HFFc6 (cell line): Measurements from ENCODE around the gene ZNF491. TPM values are rescaled to one million over a fixed set of nuclear protein-coding genes. Genes with fewer than 3 reads are reported as not detected.

Experiments
- DNase-seq: peaks from one replicate; pipeline ENCODE4 v3.0.0-alpha.2; 2018
- H3K27ac Mint-ChIP-seq: 2 replicates; pipeline ENCODE4 v1.8.0; 2020; ENCODE audit warnings: mild to moderate bottlenecking, mixed read lengths
- H3K27me3 Mint-ChIP-seq: 2 replicates; pipeline ENCODE4 v1.8.0; 2021; ENCODE audit warnings: mild to moderate bottlenecking, moderate library complexity, mixed read lengths; ENCODE audit not compliant: insufficient read depth
- H3K36me3 Mint-ChIP-seq: 2 replicates; pipeline ENCODE4 v1.8.0; 2021; ENCODE audit warnings: low read depth, mixed read lengths
- H3K4me1 Mint-ChIP-seq: 2 replicates; pipeline ENCODE4 v1.8.0; 2020; ENCODE audit warnings: low read depth, mixed read lengths
- H3K4me3 Mint-ChIP-seq: 2 replicates; pipeline ENCODE4 v1.8.0; 2020; ENCODE audit warnings: mild to moderate bottlenecking, moderate library complexity, mixed read lengths
- H3K9me3 Mint-ChIP-seq: 2 replicates; pipeline ENCODE4 v1.8.0; 2020; ENCODE audit warnings: mild to moderate bottlenecking, mixed read lengths
- long read RNA-seq: library from polyadenylated mRNA; unstranded; transcript quantifications from one replicate; pipeline ENCODE4 v2.0.0, GENCODE V29; 2019
- total RNA-seq, 6 experiments: library from RNA; stranded (reverse); fragmentation: NEBNext Ultra II Directional; extraction: Animal tissue kit (Norgen Biotek cat#: 25700); gene quantifications; 2 replicates in 1 of 6; 3 replicates in 5 of 6; pipeline ENCODE4 v1.2.3, GENCODE V29; 2021
- TF ChIP-seq, protein P1 (sequence below): fragments of 200-600 bp; sonication (generic); IDR thresholded peaks from 2 replicates; pipeline ENCODE4 v1.5.0; 2021; ENCODE audit warnings: antibody characterized with exemption, mild to moderate bottlenecking

The ZNF491 gene
- total RNA-seq, result 1 to 10 TPM; 1.3 to 2.4 (median 1.5) TPM
- long read RNA-seq, partial matches to known transcripts, result 0 of 2 reads
- long read RNA-seq, other reads (novel, unspliced or antisense), result 2 of 2 reads

GRCh38 chr19:11798391-11799330 is at the start of gene ZNF491:
TSS of gene ZNF491 (plus strand) at chr19:11798523. CDS start at chr19:11805954, 7,431 bp downstream.
- H3K4me1 Mint-ChIP-seq, result peaks cover 17% of the 10 kb centered on the region
- TF ChIP-seq, protein P1, sequence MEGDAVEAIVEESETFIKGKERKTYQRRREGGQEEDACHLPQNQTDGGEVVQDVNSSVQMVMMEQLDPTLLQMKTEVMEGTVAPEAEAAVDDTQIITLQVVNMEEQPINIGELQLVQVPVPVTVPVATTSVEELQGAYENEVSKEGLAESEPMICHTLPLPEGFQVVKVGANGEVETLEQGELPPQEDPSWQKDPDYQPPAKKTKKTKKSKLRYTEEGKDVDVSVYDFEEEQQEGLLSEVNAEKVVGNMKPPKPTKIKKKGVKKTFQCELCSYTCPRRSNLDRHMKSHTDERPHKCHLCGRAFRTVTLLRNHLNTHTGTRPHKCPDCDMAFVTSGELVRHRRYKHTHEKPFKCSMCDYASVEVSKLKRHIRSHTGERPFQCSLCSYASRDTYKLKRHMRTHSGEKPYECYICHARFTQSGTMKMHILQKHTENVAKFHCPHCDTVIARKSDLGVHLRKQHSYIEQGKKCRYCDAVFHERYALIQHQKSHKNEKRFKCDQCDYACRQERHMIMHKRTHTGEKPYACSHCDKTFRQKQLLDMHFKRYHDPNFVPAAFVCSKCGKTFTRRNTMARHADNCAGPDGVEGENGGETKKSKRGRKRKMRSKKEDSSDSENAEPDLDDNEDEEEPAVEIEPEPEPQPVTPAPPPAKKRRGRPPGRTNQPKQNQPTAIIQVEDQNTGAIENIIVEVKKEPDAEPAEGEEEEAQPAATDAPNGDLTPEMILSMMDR, result peak; percentile 69
- H3K27me3 Mint-ChIP-seq, result no peaks in the 10 kb centered on the region; the same call in 1 of the 2 replicates
- peaks cover 22% of the 10 kb centered on the region for H3K36me3 Mint-ChIP-seq
- DNase-seq, result peak; percentile 84
- H3K27ac Mint-ChIP-seq, result peak within 1 kb of the TSS; percentile 88
- peaks cover 20% of the 10 kb centered on the region for H3K9me3 Mint-ChIP-seq
- peak within 1 kb of the TSS; percentile 95 for H3K4me3 Mint-ChIP-seq

DNA sequence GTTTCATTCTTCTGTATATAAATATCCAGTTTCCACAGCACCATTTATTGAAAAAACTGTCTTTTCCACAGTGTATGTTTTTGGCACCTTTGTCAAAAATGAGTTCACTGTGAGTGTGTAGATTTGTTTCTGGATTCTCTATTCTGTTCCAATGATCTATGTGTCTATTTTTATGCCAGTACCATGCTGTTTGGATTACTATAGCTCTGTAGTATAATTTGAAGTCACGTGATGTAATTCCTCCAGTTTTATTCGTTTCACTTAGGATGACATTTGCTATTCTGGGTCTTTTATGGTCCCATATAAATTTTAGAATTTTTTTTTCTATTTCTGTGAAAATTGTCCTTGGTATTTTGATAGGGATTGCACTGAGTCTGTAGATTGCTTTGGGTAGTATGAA is 48.6 kb upstream of the ZNF491 start:
- H3K36me3 Mint-ChIP-seq, result peaks cover 15% of the 10 kb centered on the region
- TF ChIP-seq, protein P1, result no peak
- H3K4me1 Mint-ChIP-seq, result no peaks in the 10 kb centered on the region
- no peaks in the 10 kb centered on the region; the same call in 1 of the 2 replicates for H3K27me3 Mint-ChIP-seq
- peaks cover 46% of the 10 kb centered on the region for H3K9me3 Mint-ChIP-seq
- H3K27ac Mint-ChIP-seq, result no peak overlapping the region
- no peak for DNase-seq
- H3K4me3 Mint-ChIP-seq, result no peak overlapping the region

DNA sequence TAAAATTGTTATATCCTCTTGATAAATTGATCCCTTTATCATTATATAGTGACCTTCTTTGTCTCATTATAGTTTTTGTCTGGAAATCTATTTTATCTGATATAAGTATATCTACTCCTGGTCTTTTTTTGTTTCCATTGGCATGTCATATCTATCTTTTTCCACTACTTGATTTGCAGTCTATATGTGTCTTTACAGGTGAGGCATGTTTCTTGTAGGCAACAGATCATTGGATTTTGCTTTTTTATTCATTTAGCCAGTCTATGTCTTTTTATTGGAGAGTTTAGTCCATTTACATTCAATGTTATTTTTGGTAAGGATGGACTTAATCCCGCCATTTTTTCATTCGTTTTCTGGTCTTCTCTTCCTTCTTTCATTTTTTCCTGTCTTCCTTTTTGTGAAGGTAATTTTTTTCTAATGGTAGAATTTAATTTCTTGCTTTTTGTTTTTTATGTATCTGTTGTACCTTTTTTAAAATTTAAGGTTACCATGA is 46.0 kb upstream of the ZNF491 start:
- H3K9me3 Mint-ChIP-seq, result peaks cover 62% of the 10 kb centered on the region
- peaks cover 2% of the 10 kb centered on the region; the same call in 1 of the 2 replicates for H3K27me3 Mint-ChIP-seq
- H3K4me1 Mint-ChIP-seq, result no peaks in the 10 kb centered on the region
- DNase-seq, result no peak
- no peak overlapping the region for H3K4me3 Mint-ChIP-seq
- no peak overlapping the region for H3K27ac Mint-ChIP-seq
- peaks cover 25% of the 10 kb centered on the region for H3K36me3 Mint-ChIP-seq
- TF ChIP-seq, protein P1, result no peak

DNA sequence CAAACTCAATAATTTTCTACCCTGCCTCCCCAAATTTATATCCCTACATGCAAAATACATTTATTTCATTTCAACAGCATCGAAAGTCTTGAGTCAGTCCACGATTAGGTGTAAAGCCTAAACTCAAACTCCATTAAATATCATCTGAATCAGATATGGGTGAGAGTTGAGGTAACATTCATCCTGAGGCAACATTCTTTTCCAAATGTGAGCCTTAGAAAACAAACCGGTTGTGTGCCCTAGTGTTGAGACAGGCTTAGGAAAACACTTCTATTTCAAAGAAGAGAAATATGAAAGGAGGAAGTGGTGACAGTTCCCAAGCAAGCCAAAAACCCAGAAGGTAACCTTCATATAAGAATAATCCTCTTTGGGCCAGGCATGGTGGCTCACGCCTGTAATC is 43.7 kb upstream of the ZNF491 start:
- H3K4me1 Mint-ChIP-seq, result no peaks in the 10 kb centered on the region
- peaks cover 2% of the 10 kb centered on the region; the same call in 1 of the 2 replicates for H3K27me3 Mint-ChIP-seq
- H3K27ac Mint-ChIP-seq, result no peak overlapping the region
- H3K36me3 Mint-ChIP-seq, result peaks cover 15% of the 10 kb centered on the region
- DNase-seq, result no peak
- H3K9me3 Mint-ChIP-seq, result peaks cover 50% of the 10 kb centered on the region
- H3K4me3 Mint-ChIP-seq, result no peak overlapping the region
- TF ChIP-seq, protein P1, result no peak

DNA sequence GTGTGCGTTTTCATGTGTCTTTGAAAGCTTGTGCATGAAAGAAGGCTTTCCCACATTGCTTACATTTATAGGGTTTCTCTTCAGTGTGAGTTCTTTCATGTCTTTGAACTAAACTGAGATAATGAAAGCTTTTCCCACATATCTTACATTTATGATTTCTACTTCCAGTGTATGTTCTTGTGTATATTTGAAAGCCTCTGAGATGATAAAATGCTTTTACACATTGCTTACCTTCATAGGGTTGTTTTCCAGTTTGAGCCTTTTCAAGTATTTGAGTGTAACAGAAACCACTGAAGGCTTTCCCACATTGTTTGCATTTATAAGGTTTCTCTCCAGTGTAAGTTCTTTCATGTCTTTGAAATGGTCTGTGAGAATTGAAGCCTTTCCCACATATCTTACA is 41.4 kb upstream of the ZNF491 start:
- Mint-ChIP-seq H3K36me3 (peaks cover 15% of the 10 kb centered on the region), H3K27ac (no peak overlapping the region), H3K4me3 (no peak overlapping the region), H3K4me1 (no peaks in the 10 kb centered on the region), H3K9me3 (peaks cover 34% of the 10 kb centered on the region), H3K27me3 (peaks cover 6% of the 10 kb centered on the region; the same call in 1 of the 2 replicates)
- TF ChIP-seq, protein P1, result no peak
- DNase-seq, result no peak
